Sigmoid colon (tissue), 7 donors: ENCODE data around the gene CEND1. TPM values are rescaled to one million over a fixed set of nuclear protein-coding genes. Genes with fewer than 3 reads are reported as not detected.
A peak's percentile ranks its signal among the peaks of the same experiment; 100 is the strongest.

ENCODE experiments used
- DNase-seq: peaks from one replicate; pipeline ENCODE4 v3.0.0-alpha.2; 2019
- H3K27ac ChIP-seq, 4 donors: fragments of 200-600 bp; sonication (generic); one replicate each; pipeline ENCODE4 v1.5.1; 2016 to 2019; ENCODE audit warnings: mild to moderate bottlenecking in 1 of 4
- H3K27me3 ChIP-seq, 3 donors: fragments of 200-600 bp; sonication (generic); one replicate each; pipeline ENCODE4 v1.5.1; 2019; ENCODE audit warnings: mild to moderate bottlenecking in 1 of 3
- H3K36me3 ChIP-seq, 4 donors: fragments of 200-600 bp; sonication (generic); one replicate each; pipeline ENCODE4 v1.5.1; 2016 to 2019
- H3K4me1 ChIP-seq, 4 donors: fragments of 200-600 bp; sonication (generic); one replicate each; pipeline ENCODE4 v1.5.1; 2017 to 2019
- H3K4me3 ChIP-seq, 4 donors: fragments of 200-600 bp; sonication (generic); one replicate each; pipeline ENCODE4 v1.5.1; 2017 to 2019; ENCODE audit warnings: mild to moderate bottlenecking in 2 of 4, moderate library complexity in 1 of 4
- H3K9me3 ChIP-seq, 4 donors: fragments of 200-600 bp in 3 of 4; sonication (generic) in 3 of 4; one replicate each; pipeline versions ENCODE4 v1.5.1 to v1.6.1; 2013 to 2019
- CTCF ChIP-seq, 4 experiments: fragments of 450-650 bp in 3 of 4; fragments of 200-600 bp in 1 of 4; IDR thresholded peaks; one replicate each; pipeline ENCODE4 v1.5.1; 2016 to 2019; ENCODE audit warnings: antibody characterized with exemption in 4 of 4, mild to moderate bottlenecking in 3 of 4, moderate library complexity in 2 of 4
- EP300 ChIP-seq, 4 donors: sonication (generic); formaldehyde crosslinking; IDR thresholded peaks; one replicate each; pipeline ENCODE4 v1.6.1; 2017; ENCODE audit warnings: antibody characterized with exemption in 4 of 4
- POLR2A ChIP-seq, 2 donors: fragments of 450-650 bp; IDR thresholded peaks; one replicate each; pipeline ENCODE4 v1.6.1; 2016; ENCODE audit warnings: antibody characterized with exemption in 2 of 2, mild to moderate bottlenecking in 2 of 2, moderate library complexity in 2 of 2
- POLR2AphosphoS5 ChIP-seq, 4 donors: sonication (generic); formaldehyde crosslinking; IDR thresholded peaks; one replicate each; pipeline ENCODE4 v1.6.1; 2017; ENCODE audit warnings: antibody characterized with exemption in 4 of 4
- WGBS, 2 donors: extraction: QIAGEN DNeasy Blood & Tissue Kit; methylation state at CpG; one replicate each; pipeline ENCODE4 v1.1.7; 2013; 5-methylcytosine and 5-hydroxymethylcytosine counted together
- intact Hi-C: fragments of 100-400 bp; cut with DNase I; formaldehyde crosslinking; loops from one replicate; pipeline ENCODE4 v1.15.1; 2023
- polyA plus RNA-seq, 3 donors: library from polyadenylated mRNA; stranded (reverse); fragments of 200-250 nt; gene quantifications; one replicate each; pipeline ENCODE4 v1.2.3, GENCODE V29; 2013
- total RNA-seq, 4 donors: library from RNA; depleted of rRNA; stranded (reverse); fragments of >200 nt; gene quantifications; one replicate each; pipeline ENCODE4 v1.1.0, GENCODE V29; 2016
- donor health status: healthy with polysubstance abuse.
- donor health status: Bipolar disorder and iron deficiency.
- donor health status: healthy.

CEND1 gene
- total and polyA plus RNA-seq, 7 donors = 1.8 to 3.6 (median 2.2) TPM; not detected in 2

- peaks cover 22 to 53% (median 48%) of the 10 kb centered on the region in 3 donors for H3K27me3 ChIP-seq
- 88 to 92% methylated on average over 53 of the region's 53 CpGs for WGBS, 2 donors
- no peak for DNase-seq
- H3K4me1 ChIP-seq = peaks cover 0 to 50% (median 37%) of the 10 kb centered on the region in 4 donors
- H3K4me3 ChIP-seq = no peak overlapping the region
- H3K36me3 ChIP-seq = peaks cover 22 to 41% (median 26%) of the 10 kb centered on the region in 4 donors
- intact Hi-C loops = no loop called here
- H3K27ac ChIP-seq = no peak overlapping the region
- H3K9me3 ChIP-seq = no peaks in the 10 kb centered on the region
- no peak for TF ChIP-seq POLR2A (IDR thresholded peaks at IDR 0.05)
- no peak for TF ChIP-seq POLR2AphosphoS5 (IDR thresholded peaks at IDR 0.05)
Measured at GRCh38 chr11:823441-824291, 33.8 kb upstream of the CEND1 start.

GRCh38 chr11:821512-822371 is 31.9 kb upstream of the CEND1 start:
- peak overlapping the region; percentile 90 to 99 (median 98) for H3K27ac ChIP-seq
- H3K4me3 ChIP-seq = no peak overlapping the region
- H3K36me3 ChIP-seq = peaks cover 22 to 41% (median 26%) of the 10 kb centered on the region in 4 donors
- peaks cover 7 to 34% (median 30%) of the 10 kb centered on the region in 3 donors for H3K27me3 ChIP-seq
- TF ChIP-seq POLR2AphosphoS5 (IDR thresholded peaks at IDR 0.05) = no peak
- no peak for TF ChIP-seq CTCF (IDR thresholded peaks at IDR 0.05)
- no peak for TF ChIP-seq EP300 (IDR thresholded peaks at IDR 0.05)
- TF ChIP-seq POLR2A (IDR thresholded peaks at IDR 0.05) = no peak
- 77 to 78% methylated on average over 22 of the region's 22 CpGs for WGBS, 2 donors
- peaks cover 0 to 40% (median 32%) of the 10 kb centered on the region in 4 donors for H3K4me1 ChIP-seq
- no peak for DNase-seq
- H3K9me3 ChIP-seq = no peaks in the 10 kb centered on the region
- intact Hi-C loops = no loop called here

- Histone ChIP-seq H3K27ac (peak overlapping the region; percentile 90 to 99 (median 98)), H3K4me3 (peak overlapping the region; percentile 66 to 96 (median 82)), H3K4me1 (peaks cover 0 to 33% (median 30%) of the 10 kb centered on the region in 4 donors), H3K27me3 (peaks cover 5 to 25% (median 21%) of the 10 kb centered on the region in 3 donors), H3K36me3 (peaks cover 22 to 41% (median 26%) of the 10 kb centered on the region in 4 donors), H3K9me3 (no peaks in the 10 kb centered on the region)
- no peak for TF ChIP-seq EP300 (IDR thresholded peaks at IDR 0.05)
- TF ChIP-seq CTCF (IDR thresholded peaks at IDR 0.05) = no peak
- TF ChIP-seq POLR2AphosphoS5 (IDR thresholded peaks at IDR 0.05) = peak in 3 of 4 donors; percentile 43 to 54 (median 43)
- no peak for TF ChIP-seq POLR2A (IDR thresholded peaks at IDR 0.05)
- peak; percentile 88 for DNase-seq
- WGBS, 2 donors = 33 to 57% methylated on average over 11 of the region's 11 CpGs
- intact Hi-C loops = no loop called here
Measured at GRCh38 chr11:820655-821511, 31.0 kb upstream of the CEND1 start.

GRCh38 chr11:819943-820649 is 30.2 kb upstream of the CEND1 start:
- H3K4me1 ChIP-seq = peaks cover 0 to 33% (median 30%) of the 10 kb centered on the region in 4 donors
- intact Hi-C loops = no loop called here
- peak overlapping the region; percentile 90 to 99 (median 98) for H3K27ac ChIP-seq
- H3K9me3 ChIP-seq = no peaks in the 10 kb centered on the region
- peak; percentile 96 for DNase-seq
- peaks cover 16 to 33% (median 20%) of the 10 kb centered on the region in 4 donors for H3K36me3 ChIP-seq
- H3K4me3 ChIP-seq = peak overlapping the region; percentile 66 to 96 (median 82)
- 1 to 4% methylated on average over 47 of the region's 47 CpGs for WGBS, 2 donors
- H3K27me3 ChIP-seq = peaks cover 0 to 17% (median 13%) of the 10 kb centered on the region in 3 donors
- peak in 3 of 4 donors; percentile 3 to 32 (median 22) for TF ChIP-seq POLR2AphosphoS5 (IDR thresholded peaks at IDR 0.05)
- TF ChIP-seq CTCF (IDR thresholded peaks at IDR 0.05) = no peak
- TF ChIP-seq POLR2A (IDR thresholded peaks at IDR 0.05) = peak in 1 of 2 donors; percentile 49
- TF ChIP-seq EP300 (IDR thresholded peaks at IDR 0.05) = no peak
